GM21360 (cell line): ENCODE data around the gene ATF4.
A peak's percentile ranks its signal among the peaks of the same experiment; 100 is the strongest.

ENCODE experiments used
- ATAC-seq: cut with Tn5 transposase; IDR thresholded peaks from one replicate; pipeline ENCODE4 v1.9.1; 2021; ENCODE audit warnings: mild to moderate bottlenecking, moderate library complexity; ENCODE audit not compliant: unreplicated experiment

Gene ATF4

GRCh38 chr22:39520226-39521105 lies at the start of gene ATF4:
TSS of gene ATF4 (plus strand) at chr22:39520562. CDS start at chr22:39521446, 884 bp downstream.
- peak; percentile 38 for ATAC-seq

GRCh38 chr22:39471381-39472141 lies 48.8 kb upstream of the ATF4 start:
- no peak for ATAC-seq

GRCh38 chr22:39472570-39473556 lies 47.5 kb upstream of the ATF4 start:
- ATAC-seq: no peak

GRCh38 chr22:39473851-39474250 lies 46.5 kb upstream of the ATF4 start:
- no peak for ATAC-seq

GRCh38 chr22:39474351-39475111 lies 45.8 kb upstream of the ATF4 start:
- ATAC-seq: no peak

GRCh38 chr22:39475337-39475736 lies 45.0 kb upstream of the ATF4 start:
- ATAC-seq: no peak

- no peak for ATAC-seq
Observed at GRCh38 chr22:39475902-39476301, 44.5 kb upstream of the ATF4 start.

- ATAC-seq: no peak
Observed at GRCh38 chr22:39476664-39477063, 43.7 kb upstream of the ATF4 start.

- no peak for ATAC-seq
Observed at GRCh38 chr22:39477542-39477941, 42.8 kb upstream of the ATF4 start.

- ATAC-seq: no peak
Observed at GRCh38 chr22:39478441-39478850, 41.9 kb upstream of the ATF4 start.

- ATAC-seq: no peak
Observed at GRCh38 chr22:39479254-39479653, 41.1 kb upstream of the ATF4 start.

GRCh38 chr22:39480557-39480956 lies 39.8 kb upstream of the ATF4 start:
- no peak for ATAC-seq

- ATAC-seq: no peak
Observed at GRCh38 chr22:39481054-39481453, 39.3 kb upstream of the ATF4 start.

GRCh38 chr22:39481595-39481994 lies 38.8 kb upstream of the ATF4 start:
- ATAC-seq: no peak

GRCh38 chr22:39482768-39483167 lies 37.6 kb upstream of the ATF4 start:
- no peak for ATAC-seq

- no peak for ATAC-seq
Observed at GRCh38 chr22:39486951-39487825, 33.2 kb upstream of the ATF4 start.

GRCh38 chr22:39487826-39488520 lies 32.4 kb upstream of the ATF4 start:
- ATAC-seq: no peak

GRCh38 chr22:39488563-39489083 lies 31.7 kb upstream of the ATF4 start:
- ATAC-seq: no peak
